HepG2 (cell line): ENCODE data around the gene NBEA. TPM values are rescaled to one million over a fixed set of nuclear protein-coding genes. Genes with fewer than 3 reads are reported as not detected.

Experiments
- ATAC-seq: fragments of 200-7000 bp; cut with Tn5 transposase; 3 replicates; pipeline ENCODE4 v1.9.1; 2020; ENCODE audit warnings: mild to moderate bottlenecking, moderate library complexity
- BruUV-seq: library from RNA; stranded (reverse); fragments of 400-500 nt; replicated peaks from 2 replicates; lab custom pipeline; 2021; lab: Mats Ljungman, UMichigan
- CTCF ChIA-PET: fragments of 300-600 bp; formaldehyde crosslinking; extraction: SDS; loops from one replicate; lab custom pipeline; 2021; ENCODE audit warnings: low total read pairs, inconsistent platforms, low intra/inter-chr PET ratio; lab: Yijun Ruan, JAX
- POLR2A ChIA-PET: fragments of 350-600 bp; sonication (Branson Sonifier 250); formaldehyde crosslinking; loops from one replicate; lab custom pipeline; 2020; ENCODE audit warnings: antibody characterized with exemption, inconsistent platforms; lab: Yijun Ruan, JAX
- DNase-seq: peaks from one replicate; pipeline ENCODE4 v3.0.0-alpha.2; 2015; ENCODE audit warnings: low spot score
- FAIRE-seq: peaks from 3 replicates; lab custom pipeline; 2011; peaks lifted over from hg19 to GRCh38; lab: Jason Lieb, UNC
- H2AFZ ChIP-seq: one replicate; pipeline ENCODE4 v1.6.1; 2011; ENCODE audit warnings: low read length, inconsistent platforms
- H3K27ac ChIP-seq: fragments of 300-600 bp; 3 replicates; pipeline ENCODE4 v1.8.0; 2011; ENCODE audit warnings: mixed run types, mild to moderate bottlenecking, mixed read lengths, low read length, inconsistent platforms; ENCODE audit not compliant: insufficient read depth; ENCODE audit errors: extremely low read length
- H3K27me3 ChIP-seq, 2 experiments: fragments of 200-600 bp in 1 of 2; 2 replicates in 1 of 2; 3 replicates in 1 of 2; pipeline versions ENCODE4 v1.6.0 to v1.8.0; 2011; ENCODE audit warnings: low read length in 2 of 2, mild to moderate bottlenecking in 2 of 2, moderate library complexity in 2 of 2, inconsistent platforms in 1 of 2; ENCODE audit not compliant: insufficient read depth in 2 of 2, control insufficient read depth in 1 of 2
- H3K36me3 ChIP-seq, 2 experiments: fragments of 200-600 bp in 1 of 2; replicated peaks in 1 of 2; 2 replicates in 1 of 2; 3 replicates in 1 of 2; pipeline versions ENCODE4 v1.5.1 to v1.8.0; 2011; ENCODE audit warnings: low read length in 2 of 2, inconsistent platforms in 1 of 2; ENCODE audit not compliant: insufficient read depth in 2 of 2, control insufficient read depth in 1 of 2
- H3K4me1 ChIP-seq: 2 replicates; pipeline ENCODE4 v1.5.1; 2012; ENCODE audit warnings: low read length, inconsistent platforms; ENCODE audit not compliant: insufficient read depth
- H3K4me2 ChIP-seq: 2 replicates; pipeline ENCODE4 v1.6.0; 2011; ENCODE audit warnings: low read depth, low read length, inconsistent platforms
- H3K4me3 ChIP-seq, 3 experiments: fragments of 200-600 bp in 1 of 3; sonication (generic), shearing (Covaris generic) in 1 of 3; replicated peaks in 1 of 3; 2 replicates each; pipeline ENCODE4 v1.5.1; 2011 to 2016; ENCODE audit warnings: low read length in 3 of 3, inconsistent platforms in 2 of 3, low read depth in 2 of 3, mild to moderate bottlenecking in 2 of 3, control low read depth in 1 of 3, mixed read lengths in 1 of 3; ENCODE audit not compliant: insufficient read depth in 1 of 3
- H3K79me2 ChIP-seq: one replicate; pipeline ENCODE4 v1.6.1; 2011; ENCODE audit warnings: low read length, inconsistent platforms; ENCODE audit not compliant: insufficient read depth
- H3K9ac ChIP-seq: 2 replicates; pipeline ENCODE4 v1.6.0; 2011; ENCODE audit warnings: mild to moderate bottlenecking, low read depth, low read length, inconsistent platforms; ENCODE audit not compliant: insufficient read depth
- H3K9me3 ChIP-seq: 2 replicates; pipeline ENCODE4 v1.5.1; 2012; ENCODE audit warnings: mild to moderate bottlenecking, low read length
- H4K20me1 ChIP-seq: 2 replicates; pipeline ENCODE4 v1.6.0; 2011; ENCODE audit warnings: inconsistent platforms, mild to moderate bottlenecking, low read length, moderate library complexity; ENCODE audit not compliant: insufficient read depth
- EHMT2 ChIP-seq: fragments of 200-600 bp; sonication (generic); IDR thresholded peaks from 2 replicates; pipeline ENCODE4 v1.7.0; 2017; ENCODE audit warnings: antibody characterized with exemption, low read depth, low read length, borderline replicate concordance
- FOXA1 ChIP-seq, 2 experiments: fragments of 450-650 bp in 1 of 2; sonication (generic) in 1 of 2; formaldehyde crosslinking in 1 of 2; IDR thresholded peaks; 2 replicates each; pipeline versions ENCODE4 v1.4.0 to v1.6.1; 2016 to 2020; ENCODE audit warnings: missing genetic modification reagents in 1 of 2
- FOXA3 ChIP-seq: IDR thresholded peaks from 2 replicates; pipeline ENCODE4 v1.6.1; 2016; ENCODE audit warnings: missing genetic modification reagents, missing compliant biosample characterization
- FOXO1 ChIP-seq: sonication (generic); formaldehyde crosslinking; IDR thresholded peaks from 2 replicates; pipeline ENCODE4 v1.4.0; 2020; ENCODE audit warnings: missing genetic modification reagents
- FOXP1 ChIP-seq, 2 experiments: fragments of 450-650 bp in 1 of 2; IDR thresholded peaks; 2 replicates each; pipeline ENCODE4 v1.6.1; 2017 to 2018; ENCODE audit warnings: antibody characterized with exemption in 1 of 2
- MAF1 ChIP-seq: sonication (generic); formaldehyde crosslinking; IDR thresholded peaks from 2 replicates; pipeline ENCODE4 v1.5.0; 2020; ENCODE audit warnings: missing genetic modification reagents, borderline replicate concordance
- NPAS2 ChIP-seq: sonication (generic); formaldehyde crosslinking; IDR thresholded peaks from 2 replicates; pipeline ENCODE4 v1.8.0; 2022; ENCODE audit warnings: mild to moderate bottlenecking, missing genetic modification reagents, borderline replicate concordance
- POGZ ChIP-seq: sonication (generic); formaldehyde crosslinking; IDR thresholded peaks from 2 replicates; pipeline ENCODE4 v1.4.0; 2020; ENCODE audit warnings: mild to moderate bottlenecking, missing genetic modification reagents
- ZMYM4 ChIP-seq: sonication (generic); formaldehyde crosslinking; IDR thresholded peaks from 2 replicates; pipeline ENCODE4 v1.8.1; 2023; ENCODE audit warnings: mild to moderate bottlenecking, missing genetic modification reagents
- ZNF607 ChIP-seq: sonication (generic); formaldehyde crosslinking; IDR thresholded peaks from 2 replicates; pipeline ENCODE4 v1.5.1; 2020; ENCODE audit warnings: missing genetic modification reagents, mild to moderate bottlenecking, borderline replicate concordance
- ZNF644 ChIP-seq: IDR thresholded peaks from 2 replicates; pipeline ENCODE4 v1.6.1; 2016; ENCODE audit warnings: low read depth
- WGBS: methylation state at CpG from one replicate; pipeline ENCODE4 v1.1.6; 2017; ENCODE audit warnings: low lambda C conversion rate; 5-methylcytosine and 5-hydroxymethylcytosine counted together
- in situ Hi-C: cut with HindIII; loops from 2 replicates; pipeline ENCODE4 v1.10.0; 2017; ENCODE audit warnings: low pct_unique_long_range_greater_than_20kb; ENCODE audit not compliant: extremely low pct_ligation_motif_present
- intact Hi-C: fragments of 100-400 bp; cut with micrococcal nuclease; formaldehyde crosslinking; loops from one replicate; pipeline ENCODE4 v1.10.0; 2022; ENCODE audit not compliant: unreplicated experiment
- polyA plus RNA-seq, 8 experiments: library from polyadenylated mRNA; depleted of rRNA in 3 of 8; stranded (reverse) in 7 of 8; unstranded in 1 of 8; fragments of >200 nt; fragmentation: Illumina TruSeq in 4 of 8; extraction: Trizol in 4 of 8; gene quantifications; 2 replicates each; pipeline versions ENCODE4 v1.2.1 to v1.2.3, GENCODE V29; 2011 to 2016; ENCODE audit warnings: low read depth in 4 of 8, missing spikeins in 1 of 8, mixed read lengths in 1 of 8; ENCODE audit not compliant: insufficient read depth in 1 of 8
- total RNA-seq, 5 experiments: library from RNA; depleted of rRNA; stranded (reverse); fragments of >200 nt; fragmentation: Illumina TruSeq; extraction: Trizol; gene quantifications; 2 replicates each; pipeline ENCODE4 v1.2.3, GENCODE V29; 2016; ENCODE audit warnings: low read depth in 1 of 5
- TF ChIP-seq, protein P1 (sequence below): sonication (generic); formaldehyde crosslinking; IDR thresholded peaks from 2 replicates; pipeline ENCODE4 v1.4.0; 2020; ENCODE audit warnings: missing genetic modification reagents, borderline replicate concordance
- TF ChIP-seq, protein P2 (sequence below): IDR thresholded peaks from 2 replicates; pipeline ENCODE4 v1.4.0; 2020; ENCODE audit warnings: mild to moderate bottlenecking, missing genetic modification reagents
- TF ChIP-seq, protein P3 (sequence below): IDR thresholded peaks from 2 replicates; pipeline ENCODE4 v1.6.1; 2016; ENCODE audit warnings: low read depth

Gene NBEA
- total and polyA plus RNA-seq, 2 of the 13 experiments (the other 11 are each of a cell fraction or from before 2014, with no cell fraction given), result 2.7 to 2.8 TPM

DNA sequence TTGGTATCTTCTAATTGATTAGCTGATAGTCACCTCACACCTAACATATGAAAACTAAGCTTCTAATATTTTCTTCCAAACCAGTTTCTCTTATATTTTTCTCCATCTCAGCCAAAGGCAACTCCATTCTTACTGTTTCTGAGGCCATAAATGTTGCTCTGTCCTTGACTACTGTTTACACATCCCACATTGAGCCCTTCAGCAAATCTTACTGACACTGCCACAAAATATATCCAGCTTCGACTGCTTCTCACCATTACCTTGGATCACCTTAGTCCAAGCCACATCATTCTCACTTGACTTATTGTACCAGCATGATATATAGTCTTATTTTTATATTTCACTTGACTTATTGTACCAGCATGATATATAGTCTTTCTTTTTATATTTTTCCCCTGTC lies 412.8 kb downstream of the NBEA start:
- ATAC-seq (peak; percentile 71; the same call in 2 of the 3 replicates), DNase-seq (peak; percentile 3), FAIRE-seq (peak; percentile 8)
- no peaks in the 10 kb centered on the region for H3K9me3 ChIP-seq
- no peak overlapping the region for H3K27ac ChIP-seq
- in situ Hi-C loops (no loop called here), intact Hi-C loops (no loop called here)
- H3K27me3 ChIP-seq, result no peaks in the 10 kb centered on the region
- H4K20me1 ChIP-seq, result no peaks in the 10 kb centered on the region
- H2AFZ ChIP-seq, result no peak overlapping the region
- no TSS peak for BruUV-seq
- ChIA-PET POLR2A (no interaction called here), CTCF (no interaction called here)
- TF ChIP-seq ZMYM4 (CRISPR knock-in tag) (peak; percentile 69; the same call in 1 of the 2 replicates), EHMT2 (no peak), POGZ (peak; percentile 59), FOXP1 (IDR thresholded peaks at IDR 0.05) (no peak), FOXP1 (CRISPR knock-in tag; IDR thresholded peaks at IDR 0.05) (0 out of 2 replicates have a peak, but pooled peaks have one; percentile 14), ZNF644 (CRISPR knock-in tag) (peak; percentile 39; the same call in 1 of the 2 replicates), FOXA3 (CRISPR knock-in tag) (peak; percentile 36; the same call in 1 of the 2 replicates), FOXO1 (CRISPR knock-in tag) (no peak), ZNF607 (no peak), FOXA1 (IDR thresholded peaks at IDR 0.05) (no peak), FOXA1 (CRISPR knock-in tag; IDR thresholded peaks at IDR 0.05) (0 out of 2 replicates have a peak, but pooled peaks have one; percentile 23), NPAS2 (CRISPR knock-in tag) (no peak), MAF1 (no peak)
- TF ChIP-seq, protein P1, sequence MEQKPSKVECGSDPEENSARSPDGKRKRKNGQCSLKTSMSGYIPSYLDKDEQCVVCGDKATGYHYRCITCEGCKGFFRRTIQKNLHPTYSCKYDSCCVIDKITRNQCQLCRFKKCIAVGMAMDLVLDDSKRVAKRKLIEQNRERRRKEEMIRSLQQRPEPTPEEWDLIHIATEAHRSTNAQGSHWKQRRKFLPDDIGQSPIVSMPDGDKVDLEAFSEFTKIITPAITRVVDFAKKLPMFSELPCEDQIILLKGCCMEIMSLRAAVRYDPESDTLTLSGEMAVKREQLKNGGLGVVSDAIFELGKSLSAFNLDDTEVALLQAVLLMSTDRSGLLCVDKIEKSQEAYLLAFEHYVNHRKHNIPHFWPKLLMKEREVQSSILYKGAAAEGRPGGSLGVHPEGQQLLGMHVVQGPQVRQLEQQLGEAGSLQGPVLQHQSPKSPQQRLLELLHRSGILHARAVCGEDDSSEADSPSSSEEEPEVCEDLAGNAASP (CRISPR knock-in tag), result peak; percentile 43; the same call in 1 of the 2 replicates
- TF ChIP-seq, protein P2, sequence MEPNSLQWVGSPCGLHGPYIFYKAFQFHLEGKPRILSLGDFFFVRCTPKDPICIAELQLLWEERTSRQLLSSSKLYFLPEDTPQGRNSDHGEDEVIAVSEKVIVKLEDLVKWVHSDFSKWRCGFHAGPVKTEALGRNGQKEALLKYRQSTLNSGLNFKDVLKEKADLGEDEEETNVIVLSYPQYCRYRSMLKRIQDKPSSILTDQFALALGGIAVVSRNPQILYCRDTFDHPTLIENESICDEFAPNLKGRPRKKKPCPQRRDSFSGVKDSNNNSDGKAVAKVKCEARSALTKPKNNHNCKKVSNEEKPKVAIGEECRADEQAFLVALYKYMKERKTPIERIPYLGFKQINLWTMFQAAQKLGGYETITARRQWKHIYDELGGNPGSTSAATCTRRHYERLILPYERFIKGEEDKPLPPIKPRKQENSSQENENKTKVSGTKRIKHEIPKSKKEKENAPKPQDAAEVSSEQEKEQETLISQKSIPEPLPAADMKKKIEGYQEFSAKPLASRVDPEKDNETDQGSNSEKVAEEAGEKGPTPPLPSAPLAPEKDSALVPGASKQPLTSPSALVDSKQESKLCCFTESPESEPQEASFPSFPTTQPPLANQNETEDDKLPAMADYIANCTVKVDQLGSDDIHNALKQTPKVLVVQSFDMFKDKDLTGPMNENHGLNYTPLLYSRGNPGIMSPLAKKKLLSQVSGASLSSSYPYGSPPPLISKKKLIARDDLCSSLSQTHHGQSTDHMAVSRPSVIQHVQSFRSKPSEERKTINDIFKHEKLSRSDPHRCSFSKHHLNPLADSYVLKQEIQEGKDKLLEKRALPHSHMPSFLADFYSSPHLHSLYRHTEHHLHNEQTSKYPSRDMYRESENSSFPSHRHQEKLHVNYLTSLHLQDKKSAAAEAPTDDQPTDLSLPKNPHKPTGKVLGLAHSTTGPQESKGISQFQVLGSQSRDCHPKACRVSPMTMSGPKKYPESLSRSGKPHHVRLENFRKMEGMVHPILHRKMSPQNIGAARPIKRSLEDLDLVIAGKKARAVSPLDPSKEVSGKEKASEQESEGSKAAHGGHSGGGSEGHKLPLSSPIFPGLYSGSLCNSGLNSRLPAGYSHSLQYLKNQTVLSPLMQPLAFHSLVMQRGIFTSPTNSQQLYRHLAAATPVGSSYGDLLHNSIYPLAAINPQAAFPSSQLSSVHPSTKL (CRISPR knock-in tag), result peak; percentile 61; the same call in 1 of the 2 replicates
- TF ChIP-seq, protein P3, sequence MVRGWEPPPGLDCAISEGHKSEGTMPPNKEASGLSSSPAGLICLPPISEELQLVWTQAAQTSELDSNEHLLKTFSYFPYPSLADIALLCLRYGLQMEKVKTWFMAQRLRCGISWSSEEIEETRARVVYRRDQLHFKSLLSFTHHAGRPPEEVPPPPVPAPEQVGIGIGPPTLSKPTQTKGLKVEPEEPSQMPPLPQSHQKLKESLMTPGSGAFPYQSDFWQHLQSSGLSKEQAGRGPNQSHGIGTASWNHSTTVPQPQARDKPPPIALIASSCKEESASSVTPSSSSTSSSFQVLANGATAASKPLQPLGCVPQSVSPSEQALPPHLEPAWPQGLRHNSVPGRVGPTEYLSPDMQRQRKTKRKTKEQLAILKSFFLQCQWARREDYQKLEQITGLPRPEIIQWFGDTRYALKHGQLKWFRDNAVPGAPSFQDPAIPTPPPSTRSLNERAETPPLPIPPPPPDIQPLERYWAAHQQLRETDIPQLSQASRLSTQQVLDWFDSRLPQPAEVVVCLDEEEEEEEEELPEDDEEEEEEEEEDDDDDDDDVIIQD (CRISPR knock-in tag), result peak; percentile 53; the same call in 1 of the 2 replicates
- no peaks in the 10 kb centered on the region for H3K79me2 ChIP-seq
- H3K36me3 ChIP-seq, result no peaks in the 10 kb centered on the region
- no peak overlapping the region for H3K4me3 ChIP-seq
- H3K4me2 ChIP-seq, result no peak overlapping the region
- 60% methylated on average over 1 of the region's 1 CpG for WGBS
- no peak overlapping the region for H3K9ac ChIP-seq
- peaks cover 36% of the 10 kb centered on the region for H3K4me1 ChIP-seq
